SK-N-SH (cell line): ENCODE results near the gene RBMS3. TPM values are rescaled to one million over a fixed set of nuclear protein-coding genes. Genes with fewer than 3 reads are reported as not detected.

ENCODE experiments used
- CTCF ChIA-PET: fragments of 300-600, 350-600 bp; formaldehyde crosslinking; extraction: SDS; loops from one replicate; lab custom pipeline; 2021; lab: Yijun Ruan, JAX
- POLR2A ChIA-PET: fragments of 350-600 bp; sonication (Branson Sonifier 250); formaldehyde crosslinking; extraction: SDS; loops from one replicate; lab custom pipeline; 2020; ENCODE audit warnings: antibody characterized with exemption, inconsistent platforms; lab: Yijun Ruan, JAX
- DNase-seq: peaks from one replicate; pipeline ENCODE4 v3.0.0; 2012
- H2AFZ ChIP-seq: fragments of 200-600 bp; sonication (generic); 2 replicates; pipeline ENCODE4 v1.8.1; 2016; ENCODE audit warnings: antibody characterized with exemption, mild to moderate bottlenecking, low read depth
- H3F3A ChIP-seq: fragments of 200-600 bp; sonication (generic); replicated peaks from 2 replicates; pipeline ENCODE3; 2016; ENCODE audit warnings: antibody characterized with exemption, mild to moderate bottlenecking; ENCODE audit not compliant: insufficient read depth
- H3K27ac ChIP-seq, 2 experiments: fragments of 200-500 bp in 1 of 2; fragments of 200-600 bp in 1 of 2; sonication (Bioruptor generic) in 1 of 2; sonication (generic), shearing (Covaris generic) in 1 of 2; 2 replicates each; pipeline versions ENCODE4 v1.5.1 to v1.6.1; 2014 to 2016; ENCODE audit warnings: low read depth in 2 of 2, inconsistent platforms in 1 of 2, low read length in 1 of 2, mild to moderate bottlenecking in 1 of 2, mixed read lengths in 1 of 2
- H3K27me3 ChIP-seq: fragments of 200-600 bp; sonication (generic), shearing (Covaris generic); 2 replicates; pipeline ENCODE4 v1.6.1; 2016; ENCODE audit warnings: mixed run types; ENCODE audit not compliant: insufficient read depth
- H3K36me3 ChIP-seq, 2 experiments: fragments of 200-500 bp in 1 of 2; fragments of 200-600 bp in 1 of 2; sonication (Bioruptor generic) in 1 of 2; sonication (generic) in 1 of 2; replicated peaks in 1 of 2; 2 replicates each; pipeline versions ENCODE3 to v1.5.1; 2014 to 2016; ENCODE audit warnings: low read length in 1 of 2, mild to moderate bottlenecking in 1 of 2; ENCODE audit not compliant: insufficient read depth in 2 of 2, control insufficient read depth in 1 of 2
- H3K4me1 ChIP-seq, 2 experiments: fragments of 200-500 bp in 1 of 2; fragments of 200-600 bp in 1 of 2; sonication (Bioruptor generic) in 1 of 2; sonication (generic), shearing (Covaris generic) in 1 of 2; 2 replicates each; pipeline versions ENCODE4 v1.5.1 to v1.6.1; 2014 to 2016; ENCODE audit warnings: low read depth in 1 of 2, low read length in 1 of 2, mixed run types in 1 of 2; ENCODE audit not compliant: insufficient read depth in 2 of 2, control insufficient read depth in 1 of 2
- H3K4me2 ChIP-seq: fragments of 200-600 bp; sonication (generic), shearing (Covaris generic); 2 replicates; pipeline ENCODE4 v1.6.1; 2017; ENCODE audit warnings: mixed run types
- H3K4me3 ChIP-seq, 2 experiments: fragments of 200-500 bp in 1 of 2; fragments of 200-600 bp in 1 of 2; sonication (Bioruptor generic) in 1 of 2; sonication (generic), shearing (Covaris generic) in 1 of 2; 2 replicates each; pipeline versions ENCODE4 v1.5.1 to v1.8.1; 2014 to 2016; ENCODE audit warnings: low read depth in 2 of 2, inconsistent platforms in 1 of 2, low read length in 1 of 2, mild to moderate bottlenecking in 1 of 2, mixed read lengths in 1 of 2, moderate library complexity in 1 of 2
- H3K79me2 ChIP-seq: fragments of 200-600 bp; sonication (generic); 2 replicates; pipeline ENCODE4 v1.8.1; 2017; ENCODE audit warnings: mild to moderate bottlenecking; ENCODE audit not compliant: insufficient read depth
- H3K9ac ChIP-seq: fragments of 200-600 bp; sonication (generic); 2 replicates; pipeline ENCODE4 v1.6.1; 2017; ENCODE audit warnings: mixed run types
- H3K9me2 ChIP-seq: fragments of 200-600 bp; sonication (generic); 2 replicates; pipeline ENCODE4 v1.6.1; 2017; ENCODE audit warnings: mixed run types
- H3K9me3 ChIP-seq: fragments of 200-600 bp; sonication (generic); 2 replicates; pipeline ENCODE4 v1.6.1; 2017; ENCODE audit warnings: mixed run types, mild to moderate bottlenecking, moderate library complexity
- H4K20me1 ChIP-seq: fragments of 200-600 bp; sonication (generic); 2 replicates; pipeline ENCODE4 v1.6.1; 2017; ENCODE audit warnings: mild to moderate bottlenecking, mixed run types; ENCODE audit not compliant: insufficient read depth
- JUND ChIP-seq: IDR thresholded peaks from 2 replicates; pipeline ENCODE4 v1.4.0; 2012
- NFIC ChIP-seq: IDR thresholded peaks from 2 replicates; pipeline ENCODE4 v1.4.0; 2012; ENCODE audit warnings: borderline replicate concordance
- RFX5 ChIP-seq: IDR thresholded peaks from 2 replicates; pipeline ENCODE4 v1.6.1; 2012; ENCODE audit warnings: mild to moderate bottlenecking, improper control_type of control experiment, low read length
- RXRA ChIP-seq: IDR thresholded peaks from 2 replicates; pipeline ENCODE4 v1.4.0; 2012; ENCODE audit warnings: low read depth, mild to moderate bottlenecking, borderline replicate concordance
- SMC3 ChIP-seq: IDR thresholded peaks from 2 replicates; pipeline ENCODE4 v1.6.1; 2012; ENCODE audit warnings: low read depth, low read length, improper control_type of control experiment
- TAF1 ChIP-seq: IDR thresholded peaks from 2 replicates; pipeline ENCODE4 v1.6.1; 2012; ENCODE audit warnings: low read depth, mild to moderate bottlenecking, low read length, moderate library complexity, borderline replicate concordance
- TCF12 ChIP-seq: IDR thresholded peaks from 2 replicates; pipeline ENCODE4 v1.4.0; 2012
- WGBS: methylation state at CpG from one replicate; pipeline ENCODE4 v1.1.6; 2017; ENCODE audit warnings: low lambda C conversion rate; 5-methylcytosine and 5-hydroxymethylcytosine counted together
- polyA plus RNA-seq, 3 experiments: library from polyadenylated mRNA; depleted of rRNA; stranded (reverse); fragments of >200 nt; gene quantifications; 2 replicates each; pipeline ENCODE4 v1.2.3, GENCODE V29; 2012
- TF ChIP-seq, protein P1 (sequence below): IDR thresholded peaks from 2 replicates; pipeline ENCODE4 v1.4.0; 2012; ENCODE audit warnings: low read depth, borderline replicate concordance
- TF ChIP-seq, protein P2 (sequence below): fragments of 200-600 bp; sonication (generic); IDR thresholded peaks from 2 replicates; pipeline ENCODE4 v1.6.1; 2017; ENCODE audit warnings: antibody characterized with exemption, mild to moderate bottlenecking, moderate library complexity
- TF ChIP-seq, protein P3 (sequence below): IDR thresholded peaks from 2 replicates; pipeline ENCODE4; 2012

The RBMS3 gene
- polyA plus RNA-seq, 1 of the 3 experiments (the other 2 are of a cell fraction), result 8.2 TPM

DNA sequence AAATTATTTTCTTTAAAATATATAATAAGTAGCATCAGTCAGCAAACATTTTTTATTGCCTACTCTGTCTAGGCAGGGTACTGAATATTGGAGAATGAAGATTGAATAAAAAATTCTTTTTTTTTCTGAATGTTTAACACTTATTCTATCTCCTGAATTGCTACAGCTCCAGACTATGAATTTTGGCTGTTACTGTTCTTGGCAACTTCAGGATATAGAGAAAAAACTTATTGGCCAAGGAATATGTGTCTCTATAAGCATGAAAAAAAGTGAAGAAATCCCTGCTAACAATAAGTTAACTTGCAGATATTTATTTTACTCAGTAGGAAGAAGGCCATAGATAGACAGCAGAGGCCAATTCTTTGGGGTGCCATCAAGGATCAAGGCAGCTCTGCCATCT, 309.6 kb downstream of the RBMS3 start (continued):
- no peak for TF ChIP-seq TCF12
- TF ChIP-seq RXRA, result no peak

DNA sequence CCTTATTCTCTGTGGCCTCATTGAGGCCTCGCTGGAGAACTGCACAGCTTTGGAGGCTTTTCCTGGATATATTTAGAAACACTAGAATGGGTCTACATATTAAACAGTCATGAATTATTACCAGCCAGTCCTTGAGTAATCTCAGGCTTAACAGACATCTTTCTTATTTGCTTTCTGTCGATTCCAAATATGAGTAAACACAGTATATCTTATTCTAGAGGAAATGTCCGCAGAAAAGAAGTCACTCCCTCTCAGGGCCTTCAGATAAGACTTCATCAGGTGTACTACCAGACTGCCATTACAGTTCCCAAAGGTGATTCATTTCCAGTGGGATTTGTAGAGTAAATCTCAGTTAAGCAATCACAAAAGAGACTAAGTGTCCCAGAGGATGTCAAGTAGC, 310.7 kb downstream of the RBMS3 start:
- no peaks in the 10 kb centered on the region for H4K20me1 ChIP-seq
- H2AFZ ChIP-seq, result no peak overlapping the region
- peaks cover 25% of the 10 kb centered on the region; the same call in 1 of the 2 replicates for H3K79me2 ChIP-seq
- WGBS, result 74% methylated on average over 3 of the region's 3 CpGs
- H3K27me3 ChIP-seq, result no peaks in the 10 kb centered on the region
- no peak overlapping the region; a peak in 1 of 4 replicates for H3K27ac ChIP-seq
- peaks cover 8 to 17% of the 10 kb centered on the region in 2 experiments for H3K36me3 ChIP-seq
- CTCF ChIA-PET, result interaction anchor here (0.8 kb wide), 1 partner anchor 14 kb away, joined by 3 read pairs; no protein-coding TSS in a partner anchor
- POLR2A ChIA-PET, result no interaction called here
- H3K4me2 ChIP-seq, result no peak overlapping the region
- no peaks in the 10 kb centered on the region for H3K9me3 ChIP-seq
- no peaks in the 10 kb centered on the region for H3K9me2 ChIP-seq
- no peak overlapping the region for H3K4me3 ChIP-seq
- H3F3A ChIP-seq, result no peaks in the 10 kb centered on the region
- DNase-seq, result no peak
- H3K4me1 ChIP-seq, result no peaks in the 10 kb centered on the region; a peak in 3 of 4 replicates
- no peak overlapping the region for H3K9ac ChIP-seq
- TF ChIP-seq, protein P1, sequence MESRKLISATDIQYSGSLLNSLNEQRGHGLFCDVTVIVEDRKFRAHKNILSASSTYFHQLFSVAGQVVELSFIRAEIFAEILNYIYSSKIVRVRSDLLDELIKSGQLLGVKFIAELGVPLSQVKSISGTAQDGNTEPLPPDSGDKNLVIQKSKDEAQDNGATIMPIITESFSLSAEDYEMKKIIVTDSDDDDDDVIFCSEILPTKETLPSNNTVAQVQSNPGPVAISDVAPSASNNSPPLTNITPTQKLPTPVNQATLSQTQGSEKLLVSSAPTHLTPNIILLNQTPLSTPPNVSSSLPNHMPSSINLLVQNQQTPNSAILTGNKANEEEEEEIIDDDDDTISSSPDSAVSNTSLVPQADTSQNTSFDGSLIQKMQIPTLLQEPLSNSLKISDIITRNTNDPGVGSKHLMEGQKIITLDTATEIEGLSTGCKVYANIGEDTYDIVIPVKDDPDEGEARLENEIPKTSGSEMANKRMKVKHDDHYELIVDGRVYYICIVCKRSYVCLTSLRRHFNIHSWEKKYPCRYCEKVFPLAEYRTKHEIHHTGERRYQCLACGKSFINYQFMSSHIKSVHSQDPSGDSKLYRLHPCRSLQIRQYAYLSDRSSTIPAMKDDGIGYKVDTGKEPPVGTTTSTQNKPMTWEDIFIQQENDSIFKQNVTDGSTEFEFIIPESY, result no peak
- TF ChIP-seq, protein P2, sequence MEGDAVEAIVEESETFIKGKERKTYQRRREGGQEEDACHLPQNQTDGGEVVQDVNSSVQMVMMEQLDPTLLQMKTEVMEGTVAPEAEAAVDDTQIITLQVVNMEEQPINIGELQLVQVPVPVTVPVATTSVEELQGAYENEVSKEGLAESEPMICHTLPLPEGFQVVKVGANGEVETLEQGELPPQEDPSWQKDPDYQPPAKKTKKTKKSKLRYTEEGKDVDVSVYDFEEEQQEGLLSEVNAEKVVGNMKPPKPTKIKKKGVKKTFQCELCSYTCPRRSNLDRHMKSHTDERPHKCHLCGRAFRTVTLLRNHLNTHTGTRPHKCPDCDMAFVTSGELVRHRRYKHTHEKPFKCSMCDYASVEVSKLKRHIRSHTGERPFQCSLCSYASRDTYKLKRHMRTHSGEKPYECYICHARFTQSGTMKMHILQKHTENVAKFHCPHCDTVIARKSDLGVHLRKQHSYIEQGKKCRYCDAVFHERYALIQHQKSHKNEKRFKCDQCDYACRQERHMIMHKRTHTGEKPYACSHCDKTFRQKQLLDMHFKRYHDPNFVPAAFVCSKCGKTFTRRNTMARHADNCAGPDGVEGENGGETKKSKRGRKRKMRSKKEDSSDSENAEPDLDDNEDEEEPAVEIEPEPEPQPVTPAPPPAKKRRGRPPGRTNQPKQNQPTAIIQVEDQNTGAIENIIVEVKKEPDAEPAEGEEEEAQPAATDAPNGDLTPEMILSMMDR, result no peak
- no peak for TF ChIP-seq SMC3

DNA sequence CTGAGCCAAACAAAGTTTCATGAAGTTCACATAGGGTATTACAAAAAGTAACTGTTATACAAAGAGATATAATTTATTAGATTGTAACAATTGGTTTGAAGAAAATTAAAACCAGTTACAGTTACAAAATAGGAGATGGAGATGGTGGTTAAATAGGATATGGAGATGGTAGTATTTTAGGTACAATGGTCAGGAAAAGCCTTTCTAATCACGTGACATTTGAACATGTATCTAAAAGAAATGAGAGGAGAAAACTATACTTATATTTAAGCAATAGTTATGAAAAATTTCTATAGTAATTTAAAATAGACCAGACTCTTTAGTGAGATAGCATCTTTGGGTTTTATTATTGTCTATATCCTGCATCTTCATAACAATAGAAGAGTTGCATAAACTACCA, 312.9 kb downstream of the RBMS3 start:
- WGBS, result 91% methylated on average over 1 of the region's 1 CpG
- Histone ChIP-seq H3K9me3 (no peaks in the 10 kb centered on the region), H3K9ac (no peak overlapping the region), H3F3A (no peaks in the 10 kb centered on the region), H3K79me2 (peaks cover 27% of the 10 kb centered on the region), H3K4me3 (no peak overlapping the region), H3K27ac (no peak overlapping the region; a peak in 2 of 4 replicates), H3K4me1 (no peaks in the 10 kb centered on the region; a peak in 2 of 4 replicates), H4K20me1 (no peaks in the 10 kb centered on the region), H2AFZ (no peak overlapping the region), H3K9me2 (no peaks in the 10 kb centered on the region), H3K4me2 (no peak overlapping the region), H3K36me3 (peaks cover 7 to 19% of the 10 kb centered on the region in 2 experiments), H3K27me3 (no peaks in the 10 kb centered on the region)
- no peak for DNase-seq
- ChIA-PET CTCF (no interaction called here), POLR2A (no interaction called here)
- TF ChIP-seq NFIC (no peak), JUND (no peak), TAF1 (no peak), RFX5 (no peak)
- TF ChIP-seq, protein P3, sequence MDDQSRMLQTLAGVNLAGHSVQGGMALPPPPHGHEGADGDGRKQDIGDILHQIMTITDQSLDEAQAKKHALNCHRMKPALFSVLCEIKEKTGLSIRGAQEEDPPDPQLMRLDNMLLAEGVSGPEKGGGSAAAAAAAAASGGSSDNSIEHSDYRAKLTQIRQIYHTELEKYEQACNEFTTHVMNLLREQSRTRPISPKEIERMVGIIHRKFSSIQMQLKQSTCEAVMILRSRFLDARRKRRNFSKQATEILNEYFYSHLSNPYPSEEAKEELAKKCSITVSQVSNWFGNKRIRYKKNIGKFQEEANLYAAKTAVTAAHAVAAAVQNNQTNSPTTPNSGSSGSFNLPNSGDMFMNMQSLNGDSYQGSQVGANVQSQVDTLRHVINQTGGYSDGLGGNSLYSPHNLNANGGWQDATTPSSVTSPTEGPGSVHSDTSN, result no peak
- TF ChIP-seq, protein P2, result no peak
